ENCODE measurements around the gene KCNJ3.
"Not testable (repeated sequence)": the region's sequence is repeated elsewhere in the genome, so short reads cannot be mapped to it uniquely, and the experiment has no call there.

KCNJ3 gene

DNA sequence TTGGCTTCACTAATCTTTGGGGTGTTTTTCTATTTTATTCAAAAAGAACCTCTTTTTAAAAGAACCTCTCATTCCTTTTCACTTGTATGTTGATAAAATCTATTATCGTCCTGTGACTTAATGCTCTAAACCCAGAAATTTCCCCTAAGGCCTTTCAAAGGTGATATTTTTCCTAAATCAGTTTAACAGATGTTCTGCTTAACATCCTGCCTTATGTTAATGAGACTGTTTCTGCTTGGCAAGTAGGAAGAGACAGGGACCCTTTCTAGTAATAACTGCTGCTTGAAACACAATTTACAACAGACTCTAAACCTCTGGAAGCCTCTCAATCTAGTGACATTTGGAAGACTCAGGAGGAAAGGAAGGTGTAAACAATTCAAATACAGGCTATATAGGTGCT lies 128.8 kb downstream of the KCNJ3 start:
- no peak overlapping the region for H3K27ac ChIP-seq
- H3K4me3 ChIP-seq: no peak overlapping the region

GRCh38 chr2:154832711-154833110 lies 134.2 kb downstream of the KCNJ3 start:
- Histone ChIP-seq H3K27ac (no peak overlapping the region), H3K4me3 (no peak overlapping the region)

DNA sequence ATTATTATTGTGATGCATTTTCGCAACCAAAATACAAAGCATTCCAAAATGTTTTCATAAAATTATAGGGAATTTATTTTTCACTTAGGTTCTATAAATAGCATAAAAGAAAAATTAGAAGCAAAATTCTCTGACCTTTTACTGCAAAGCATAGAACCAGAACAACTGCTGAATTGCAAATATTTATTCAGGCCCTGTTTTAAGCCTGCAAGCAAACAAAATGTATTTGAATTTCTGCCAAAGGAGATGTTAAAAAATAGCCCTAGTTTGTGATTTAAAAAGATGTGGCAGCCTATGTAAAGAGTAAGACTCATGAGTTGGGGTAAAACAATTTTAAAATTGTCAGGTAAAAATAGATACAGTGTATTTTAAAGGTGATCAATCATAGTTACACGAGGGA lies 138.1 kb downstream of the KCNJ3 start:
- H3K27ac ChIP-seq: no peak overlapping the region
- no peak overlapping the region for H3K4me3 ChIP-seq

- no peak overlapping the region for H3K27ac ChIP-seq
- H3K4me3 ChIP-seq: no peak overlapping the region
These were observed 138.5 kb downstream of the KCNJ3 start for GRCh38 chr2:154837035-154837434.

DNA sequence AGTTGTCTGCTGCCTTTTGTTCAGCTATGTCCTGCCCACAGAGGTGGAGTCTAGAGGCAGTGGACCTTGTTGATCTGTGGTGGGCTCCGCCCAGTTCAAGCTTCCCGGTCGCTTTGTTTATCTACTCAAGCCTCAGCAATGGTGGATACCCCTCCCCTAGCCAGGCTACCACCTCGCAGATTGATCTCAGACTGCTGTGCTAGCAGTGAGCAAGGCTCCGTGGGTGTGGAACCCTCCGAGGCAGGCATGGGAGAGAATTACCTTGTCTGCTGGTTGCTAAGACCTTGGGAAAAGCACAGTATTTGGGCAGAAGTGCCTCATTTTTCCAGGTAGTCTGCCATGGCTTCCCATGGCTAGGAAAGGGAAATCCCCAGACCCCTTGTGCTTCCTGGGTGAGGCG lies 146.0 kb downstream of the KCNJ3 start:
- H3K4me3 ChIP-seq: no peak overlapping the region
- H3K27ac ChIP-seq: no peak overlapping the region

GRCh38 chr2:154846842-154847241 lies 148.3 kb downstream of the KCNJ3 start:
- no peak overlapping the region for H3K27ac ChIP-seq
- no peak overlapping the region for H3K4me3 ChIP-seq

DNA sequence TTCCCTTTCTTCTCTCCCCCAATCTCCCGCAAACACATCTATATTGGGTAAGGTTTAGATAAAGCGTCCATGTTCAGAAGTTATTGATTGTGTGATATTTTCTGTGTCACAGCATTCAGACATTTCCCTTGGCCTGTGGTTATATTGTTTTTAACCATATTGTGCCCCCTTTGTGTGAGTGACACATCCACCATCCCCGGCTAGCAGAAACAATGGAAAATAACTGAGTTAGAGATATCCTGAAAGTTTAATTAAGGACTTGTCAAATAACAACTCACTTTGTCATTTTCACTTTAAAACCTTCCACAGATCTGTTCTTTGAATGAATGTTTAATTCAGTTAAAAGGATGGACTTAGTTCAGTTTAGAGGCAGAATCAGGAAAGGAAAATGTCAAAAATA lies 151.0 kb downstream of the KCNJ3 start:
- Histone ChIP-seq H3K27ac (no peak overlapping the region), H3K4me3 (no peak overlapping the region)

DNA sequence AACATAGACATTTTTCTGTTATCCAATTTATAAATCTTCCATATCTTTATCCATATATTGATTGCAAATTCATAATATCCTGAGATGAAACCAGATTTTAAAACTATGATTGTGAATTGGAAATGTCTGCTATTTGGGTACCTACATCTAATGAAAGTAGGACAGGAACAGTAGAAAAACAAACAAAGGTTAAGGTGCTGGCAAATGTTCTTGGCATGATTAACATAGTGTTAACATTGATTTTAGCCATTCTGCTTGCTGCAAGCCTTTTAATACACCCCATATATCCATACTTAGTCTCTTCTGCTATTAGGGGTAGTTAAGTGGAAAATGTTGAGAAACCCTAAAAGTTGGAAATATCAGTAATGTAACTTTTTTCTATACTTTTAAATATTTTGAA lies 152.0 kb downstream of the KCNJ3 start:
- Histone ChIP-seq H3K27ac (no peak overlapping the region), H3K4me3 (no peak overlapping the region)

DNA sequence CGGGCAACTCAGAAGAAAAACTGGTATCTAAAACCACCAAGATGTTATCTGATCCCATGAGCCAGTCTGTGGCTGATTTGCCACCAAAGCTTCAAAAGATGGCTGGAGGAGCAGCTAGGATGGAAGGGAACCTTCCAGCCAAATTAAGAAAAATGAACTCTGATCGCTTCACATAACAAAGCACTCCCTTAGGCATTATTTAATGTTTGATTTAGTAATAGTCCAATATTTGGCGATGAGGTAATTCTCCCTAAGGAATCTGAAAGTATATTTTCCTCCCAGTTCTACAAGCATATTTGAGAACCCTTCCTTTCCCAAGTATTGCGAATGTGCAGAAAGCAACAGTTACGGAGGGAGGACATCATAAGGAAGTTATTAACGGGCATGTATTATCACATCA lies 156.6 kb downstream of the KCNJ3 start:
- no peak overlapping the region for H3K4me3 ChIP-seq
- H3K27ac ChIP-seq: no peak overlapping the region

DNA sequence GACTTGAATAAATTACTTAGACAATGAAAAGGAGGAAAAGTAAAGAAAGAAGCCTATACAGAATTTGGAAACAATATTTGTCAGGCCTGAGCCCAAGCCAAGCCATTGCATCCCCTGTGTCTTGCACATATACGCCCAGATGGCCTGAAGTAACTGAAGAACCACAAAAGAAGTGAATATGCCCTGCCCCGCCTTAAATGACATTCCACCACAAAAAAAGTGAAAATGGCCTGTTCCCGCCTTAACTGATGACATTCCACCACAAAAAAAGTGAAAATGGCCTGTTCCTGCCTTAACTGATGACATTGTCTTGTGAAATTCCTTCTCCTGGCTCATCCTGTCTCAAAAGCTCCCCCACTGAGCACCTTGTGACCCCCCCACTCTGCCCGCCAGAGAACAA lies 168.7 kb downstream of the KCNJ3 start:
- not testable (repeated sequence) for H3K4me3 ChIP-seq, H3K27ac ChIP-seq

GRCh38 chr2:154875999-154876398 lies 177.5 kb downstream of the KCNJ3 start:
- Histone ChIP-seq H3K27ac (no peak overlapping the region), H3K4me3 (no peak overlapping the region)

GRCh38 chr2:154882725-154883124 lies 184.2 kb downstream of the KCNJ3 start:
- Histone ChIP-seq H3K27ac (no peak overlapping the region), H3K4me3 (no peak overlapping the region)

GRCh38 chr2:154886316-154886715 lies 187.8 kb downstream of the KCNJ3 start:
- H3K4me3 ChIP-seq: no peak overlapping the region
- H3K27ac ChIP-seq: no peak overlapping the region

DNA sequence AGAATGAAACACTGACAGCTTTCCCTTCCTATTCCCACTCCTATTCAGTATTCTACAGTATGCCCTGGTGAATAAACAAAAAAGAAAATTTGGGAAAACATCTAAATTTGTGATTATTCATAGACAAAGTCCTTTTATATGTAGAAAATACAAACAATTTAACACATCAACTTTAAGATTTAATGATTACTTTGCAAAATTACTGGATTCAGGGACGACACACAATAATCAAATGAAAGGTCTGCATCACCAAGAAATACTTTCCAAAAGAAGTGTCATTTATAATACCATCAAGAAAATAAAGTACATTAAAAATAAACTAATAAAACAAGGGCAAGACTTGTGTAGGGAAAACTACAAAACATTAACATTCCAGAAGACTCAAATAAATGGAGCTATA lies 199.8 kb downstream of the KCNJ3 start:
- Histone ChIP-seq H3K4me3 (no peak overlapping the region), H3K27ac (no peak overlapping the region)

DNA sequence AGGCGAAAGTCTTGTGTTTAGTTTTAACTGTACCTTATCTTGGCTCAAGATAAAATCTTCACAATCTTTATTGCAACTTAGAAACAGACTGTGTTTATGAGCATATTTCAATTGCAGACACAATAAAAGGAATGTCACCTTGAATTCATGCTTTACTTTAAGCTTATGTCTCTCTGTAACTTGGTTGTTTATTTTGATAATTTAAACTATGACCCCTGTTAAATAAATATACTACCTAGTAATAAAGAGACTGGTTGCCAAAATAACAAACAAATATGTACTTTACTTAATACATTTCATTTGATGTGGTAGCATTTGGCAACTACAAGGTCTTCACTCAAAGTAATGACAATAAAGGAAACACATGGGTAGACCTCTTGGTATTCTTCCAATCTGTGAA lies 202.6 kb downstream of the KCNJ3 start:
- H3K4me3 ChIP-seq: no peak overlapping the region
- no peak overlapping the region for H3K27ac ChIP-seq

Measured in skin epidermis (tissue), 12 donors.